HepG2 (cell line): ENCODE data around the gene GSTM2. TPM values are rescaled to one million over a fixed set of nuclear protein-coding genes. Genes with fewer than 3 reads are reported as not detected.

Experiments used
- ATM ChIP-seq: fragments of 450-650 bp; IDR thresholded peaks from 2 replicates; pipeline ENCODE4 v1.7.1; 2017; ENCODE audit warnings: mild to moderate bottlenecking, borderline replicate concordance
- CBFB ChIP-seq: sonication (generic); formaldehyde crosslinking; IDR thresholded peaks from 2 replicates; pipeline ENCODE4 v1.4.0; 2020; ENCODE audit warnings: missing genetic modification reagents
- HDAC1 ChIP-seq: sonication (generic); formaldehyde crosslinking; IDR thresholded peaks from 2 replicates; pipeline ENCODE4 v1.5.1; 2020; ENCODE audit warnings: mild to moderate bottlenecking, missing genetic modification reagents
- KDM5B ChIP-seq: sonication (generic); formaldehyde crosslinking; IDR thresholded peaks from 2 replicates; pipeline ENCODE4 v1.4.0; 2020; ENCODE audit warnings: missing genetic modification reagents, mild to moderate bottlenecking, borderline replicate concordance
- MYC ChIP-seq: sonication (generic); formaldehyde crosslinking; IDR thresholded peaks from 2 replicates; pipeline ENCODE4 v1.9.0; 2021; ENCODE audit warnings: missing genetic modification reagents, borderline replicate concordance
- PAF1 ChIP-seq: IDR thresholded peaks from 2 replicates; pipeline ENCODE4 v1.6.1; 2016; ENCODE audit warnings: missing genetic modification reagents, missing compliant biosample characterization
- PTBP1 ChIP-seq: fragments of 200-400 bp; formaldehyde crosslinking; IDR thresholded peaks from 2 replicates; pipeline ENCODE4 v1.6.1; 2018; ENCODE audit warnings: low read length, low read depth; ENCODE audit not compliant: poor library complexity, severe bottlenecking
- REPIN1 ChIP-seq: sonication (generic); formaldehyde crosslinking; IDR thresholded peaks from 2 replicates; pipeline ENCODE4 v1.8.0; 2022; ENCODE audit warnings: missing genetic modification reagents, low read depth, mild to moderate bottlenecking, borderline replicate concordance
- SIX1 ChIP-seq: sonication (generic); formaldehyde crosslinking; IDR thresholded peaks from 2 replicates; pipeline ENCODE4 v1.4.0; 2020; ENCODE audit warnings: missing genetic modification reagents, borderline replicate concordance
- SNRNP70 ChIP-seq: fragments of 200-400 bp; formaldehyde crosslinking; IDR thresholded peaks from 2 replicates; pipeline ENCODE4 v1.6.1; 2017; ENCODE audit warnings: mild to moderate bottlenecking, low read depth, low read length, moderate library complexity
- SYNCRIP ChIP-seq: fragments of 200-400 bp; formaldehyde crosslinking; IDR thresholded peaks from 2 replicates; pipeline ENCODE4 v1.6.1; 2018; ENCODE audit warnings: mild to moderate bottlenecking, low read depth, low read length; ENCODE audit not compliant: insufficient read depth
- ZBTB20 ChIP-seq: sonication (generic); formaldehyde crosslinking; IDR thresholded peaks from 2 replicates; pipeline ENCODE4 v1.8.1; 2023; ENCODE audit warnings: missing genetic modification reagents, low read depth, mild to moderate bottlenecking, borderline replicate concordance
- ZBTB21 ChIP-seq: sonication (generic); formaldehyde crosslinking; IDR thresholded peaks from 2 replicates; pipeline ENCODE4 v1.4.0; 2020; ENCODE audit warnings: missing genetic modification reagents
- ZNF580 ChIP-seq: IDR thresholded peaks from 2 replicates; pipeline ENCODE4 v1.6.1; 2016; ENCODE audit warnings: low read depth, borderline replicate concordance
- ZSCAN5A ChIP-seq: sonication (generic); formaldehyde crosslinking; IDR thresholded peaks from 2 replicates; pipeline ENCODE4 v1.8.0; 2022; ENCODE audit warnings: mild to moderate bottlenecking, missing genetic modification reagents, borderline replicate concordance
- polyA plus RNA-seq, 8 experiments: library from polyadenylated mRNA; depleted of rRNA in 3 of 8; stranded (reverse) in 7 of 8; unstranded in 1 of 8; fragments of >200 nt; fragmentation: Illumina TruSeq in 4 of 8; extraction: Trizol in 4 of 8; gene quantifications; 2 replicates each; pipeline versions ENCODE4 v1.2.1 to v1.2.3, GENCODE V29; 2011 to 2016; ENCODE audit warnings: low read depth in 4 of 8, missing spikeins in 1 of 8, mixed read lengths in 1 of 8; ENCODE audit not compliant: insufficient read depth in 1 of 8
- total RNA-seq, 5 experiments: library from RNA; depleted of rRNA; stranded (reverse); fragments of >200 nt; fragmentation: Illumina TruSeq; extraction: Trizol; gene quantifications; 2 replicates each; pipeline ENCODE4 v1.2.3, GENCODE V29; 2016; ENCODE audit warnings: low read depth in 1 of 5
- TF ChIP-seq, protein P1 (sequence below): sonication (generic); formaldehyde crosslinking; IDR thresholded peaks from 2 replicates; pipeline ENCODE4 v1.4.0; 2020; ENCODE audit warnings: missing genetic modification reagents
- TF ChIP-seq, protein P2 (sequence below): sonication (generic); formaldehyde crosslinking; IDR thresholded peaks from 2 replicates; pipeline ENCODE4 v1.4.0; 2020; ENCODE audit warnings: mild to moderate bottlenecking, missing genetic modification reagents

GSTM2 gene
- total and polyA plus RNA-seq, 2 of the 13 experiments (the other 11 are each of a cell fraction or from before 2014, with no cell fraction given): 7.0 to 15.0 TPM

GRCh38 chr1:109655615-109656519 is 12.0 kb upstream of the GSTM2 start, which contains the start of gene GSTM4 (continued):
- TF ChIP-seq, protein P1, sequence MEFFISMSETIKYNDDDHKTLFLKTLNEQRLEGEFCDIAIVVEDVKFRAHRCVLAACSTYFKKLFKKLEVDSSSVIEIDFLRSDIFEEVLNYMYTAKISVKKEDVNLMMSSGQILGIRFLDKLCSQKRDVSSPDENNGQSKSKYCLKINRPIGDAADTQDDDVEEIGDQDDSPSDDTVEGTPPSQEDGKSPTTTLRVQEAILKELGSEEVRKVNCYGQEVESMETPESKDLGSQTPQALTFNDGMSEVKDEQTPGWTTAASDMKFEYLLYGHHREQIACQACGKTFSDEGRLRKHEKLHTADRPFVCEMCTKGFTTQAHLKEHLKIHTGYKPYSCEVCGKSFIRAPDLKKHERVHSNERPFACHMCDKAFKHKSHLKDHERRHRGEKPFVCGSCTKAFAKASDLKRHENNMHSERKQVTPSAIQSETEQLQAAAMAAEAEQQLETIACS: no peak
- peak; percentile 60; the same call in 1 of the 2 replicates for TF ChIP-seq MYC (CRISPR knock-in tag)
- no peak for TF ChIP-seq PTBP1
- peak; percentile 76 for TF ChIP-seq KDM5B (CRISPR knock-in tag)
- TF ChIP-seq SYNCRIP: no peak
- TF ChIP-seq ZSCAN5A (CRISPR knock-in tag): peak; percentile 39; the same call in 1 of the 2 replicates
- TF ChIP-seq ATM: no peak
- TF ChIP-seq PAF1 (CRISPR knock-in tag): no peak
- TF ChIP-seq HDAC1 (CRISPR knock-in tag): peak; percentile 82
- TF ChIP-seq, protein P2, sequence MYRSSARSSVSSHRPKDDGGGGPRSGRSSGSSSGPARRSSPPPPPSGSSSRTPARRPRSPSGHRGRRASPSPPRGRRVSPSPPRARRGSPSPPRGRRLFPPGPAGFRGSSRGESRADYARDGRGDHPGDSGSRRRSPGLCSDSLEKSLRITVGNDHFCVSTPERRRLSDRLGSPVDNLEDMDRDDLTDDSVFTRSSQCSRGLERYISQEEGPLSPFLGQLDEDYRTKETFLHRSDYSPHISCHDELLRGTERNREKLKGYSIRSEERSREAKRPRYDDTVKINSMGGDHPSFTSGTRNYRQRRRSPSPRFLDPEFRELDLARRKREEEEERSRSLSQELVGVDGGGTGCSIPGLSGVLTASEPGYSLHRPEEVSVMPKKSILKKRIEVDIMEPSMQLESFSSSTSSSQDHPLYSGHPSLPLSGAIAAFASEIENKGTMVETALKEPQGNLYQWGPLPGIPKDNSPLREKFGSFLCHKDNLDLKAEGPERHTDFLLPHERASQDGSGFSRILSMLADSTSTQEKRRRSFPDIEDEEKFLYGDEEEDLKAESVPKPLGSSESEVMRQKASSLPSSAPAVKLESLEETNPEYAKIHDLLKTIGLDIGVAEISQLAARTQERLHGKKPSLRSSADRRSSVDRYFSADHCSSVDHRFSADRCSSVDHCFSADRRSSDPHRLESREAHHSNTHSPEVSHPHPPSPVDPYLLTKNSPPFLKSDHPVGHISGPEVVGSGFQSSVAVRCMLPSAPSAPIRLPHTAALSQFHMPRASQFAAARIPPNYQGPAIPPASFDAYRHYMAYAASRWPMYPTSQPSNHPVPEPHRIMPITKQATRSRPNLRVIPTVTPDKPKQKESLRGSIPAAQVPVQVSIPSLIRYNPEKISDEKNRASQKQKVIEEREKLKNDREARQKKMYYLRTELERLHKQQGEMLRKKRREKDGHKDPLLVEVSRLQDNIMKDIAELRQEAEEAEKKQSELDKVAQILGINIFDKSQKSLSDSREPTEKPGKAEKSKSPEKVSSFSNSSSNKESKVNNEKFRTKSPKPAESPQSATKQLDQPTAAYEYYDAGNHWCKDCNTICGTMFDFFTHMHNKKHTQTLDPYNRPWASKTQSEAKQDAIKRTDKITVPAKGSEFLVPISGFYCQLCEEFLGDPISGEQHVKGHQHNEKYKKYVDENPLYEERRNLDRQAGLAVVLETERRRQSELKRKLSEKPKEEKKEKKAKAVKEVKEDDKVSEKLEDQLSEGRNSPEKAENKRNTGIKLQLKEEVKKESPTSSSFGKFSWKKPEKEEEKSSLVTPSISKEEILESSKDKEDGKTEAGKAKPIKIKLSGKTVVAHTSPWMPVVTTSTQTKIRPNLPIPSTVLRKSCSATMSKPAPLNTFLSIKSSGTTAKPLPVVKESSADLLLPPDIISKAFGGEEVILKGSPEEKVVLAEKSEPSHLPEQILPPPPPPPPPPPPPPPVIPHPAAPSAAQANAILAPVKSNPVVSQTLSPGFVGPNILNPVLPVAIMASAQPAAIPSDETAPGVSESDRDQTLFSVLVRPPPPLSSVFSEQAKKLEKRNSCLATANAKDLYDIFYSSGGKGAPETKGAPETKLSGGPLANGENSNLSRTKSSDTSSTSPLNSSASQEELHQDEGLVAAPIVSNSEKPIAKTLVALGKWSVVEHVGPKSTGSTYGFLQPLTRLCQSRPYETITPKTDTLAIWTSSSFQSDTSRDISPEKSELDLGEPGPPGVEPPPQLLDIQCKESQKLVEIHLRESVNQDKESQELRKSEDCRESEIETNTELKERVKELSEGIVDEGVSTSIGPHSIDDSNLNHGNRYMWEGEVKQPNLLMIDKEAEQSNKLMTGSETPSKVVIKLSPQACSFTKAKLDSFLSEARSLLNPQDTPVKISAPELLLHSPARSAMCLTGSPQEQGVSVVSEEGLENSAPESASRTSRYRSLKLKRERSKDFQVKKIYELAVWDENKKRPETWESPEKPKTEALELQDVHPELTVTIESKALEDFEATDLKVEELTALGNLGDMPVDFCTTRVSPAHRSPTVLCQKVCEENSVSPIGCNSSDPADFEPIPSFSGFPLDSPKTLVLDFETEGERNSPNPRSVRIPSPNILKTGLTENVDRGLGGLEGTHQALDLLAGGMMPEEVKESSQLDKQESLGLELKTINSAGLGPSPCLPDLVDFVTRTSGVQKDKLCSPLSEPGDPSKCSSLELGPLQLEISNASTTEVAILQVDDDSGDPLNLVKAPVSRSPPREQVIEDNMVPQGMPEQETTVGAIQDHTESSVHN (CRISPR knock-in tag): no peak
- TF ChIP-seq CBFB (CRISPR knock-in tag): peak; percentile 26; the same call in 1 of the 2 replicates
- TF ChIP-seq SNRNP70: no peak
- no peak for TF ChIP-seq ZBTB21 (CRISPR knock-in tag)
- peak; percentile 34; the same call in 1 of the 2 replicates for TF ChIP-seq ZBTB20 (CRISPR knock-in tag)
- TF ChIP-seq SIX1 (CRISPR knock-in tag): no peak
- TF ChIP-seq REPIN1 (CRISPR knock-in tag): peak; percentile 50; the same call in 1 of the 2 replicates
- TF ChIP-seq ZNF580 (CRISPR knock-in tag): peak; percentile 40; the same call in 1 of the 2 replicates
